Pancreas (tissue), 10 donors: ENCODE results near the gene KLHDC1. TPM values are rescaled to one million over a fixed set of nuclear protein-coding genes. Genes with fewer than 3 reads are reported as not detected.
"Not testable (repeated sequence)": the region's sequence is repeated elsewhere in the genome, so short reads cannot be mapped to it uniquely, and the experiment has no call there.

Experiments used
- ATAC-seq, 4 donors: fragments of 200-7000 bp; cut with Tn5 transposase; one replicate each; pipeline versions ENCODE4 v1.8.0 to v1.9.1; 2020; ENCODE audit warnings: mild to moderate bottlenecking in 4 of 4, moderate library complexity in 4 of 4
- DNase-seq, 6 donors: peaks; one replicate each; pipeline ENCODE4 v3.0.0-alpha.2; 2020
- FAIRE-seq: peaks from 2 replicates; lab custom pipeline; 2012; peaks lifted over from hg19 to GRCh38; lab: Jason Lieb, UNC
- H3K27ac ChIP-seq, 4 donors: fragments of 200-600 bp; sonication (generic); 1 replicate in 3 of 4; 2 replicates in 1 of 4; pipeline versions ENCODE4 v1.5.0 to v1.8.0; 2020
- H3K27me3 ChIP-seq, 4 donors: fragments of 200-600 bp; one replicate each; pipeline ENCODE4 v1.8.0; 2021
- H3K36me3 ChIP-seq, 3 donors: fragments of 200-600 bp; sonication (generic) in 1 of 3; one replicate each; pipeline versions ENCODE4 v1.5.0 to v1.8.0; 2020 to 2021
- H3K4me1 ChIP-seq, 3 donors: fragments of 200-600 bp; one replicate each; pipeline ENCODE4 v1.8.0; 2021
- H3K4me3 ChIP-seq, 4 donors: fragments of 200-600 bp; sonication (generic) in 2 of 4; one replicate each; pipeline versions ENCODE4 v1.5.0 to v1.8.0; 2020 to 2021
- H3K9me3 ChIP-seq, 4 donors: fragments of 200-600 bp; one replicate each; pipeline ENCODE4 v1.8.0; 2021
- CTCF ChIP-seq, 4 donors: fragments of 200-600 bp; sonication (generic) in 3 of 4; IDR thresholded peaks; one replicate each; pipeline versions ENCODE4 v1.5.0 to v1.8.0; 2021; ENCODE audit warnings: antibody characterized with exemption in 4 of 4
- WGBS, 2 donors: extraction: QIAGEN DNeasy Blood & Tissue Kit; methylation state at CpG; one replicate each; pipeline ENCODE4 v1.1.7; 2013; 5-methylcytosine and 5-hydroxymethylcytosine counted together
- intact Hi-C, 3 donors: fragments of 100-400 bp; cut with DNase I; formaldehyde crosslinking; loops; one replicate each; pipeline versions ENCODE4 v1.11.1 to v1.14.2; 2022
- polyA plus RNA-seq, 2 donors: library from polyadenylated mRNA; stranded (reverse); fragments of 200-250 nt; gene quantifications; one replicate each; pipeline ENCODE4 v1.2.3, GENCODE V29; 2013
- total RNA-seq, 6 donors: library from RNA; stranded (reverse); fragmentation: NEBNext Ultra II Directional in 4 of 6; extraction: Animal tissue kit (Norgen Biotek cat#: 25700) in 4 of 6; gene quantifications; one replicate each; pipeline versions ENCODE4 v1.2.1 to v1.2.4, GENCODE V29; 2021 to 2023
- donor health status: healthy with polysubstance abuse.
- donor health status: DM: no; HTN: no; CAD: no; lungs with moderate emphysema.
- donor health status: DM: no; HTN: no; CAD: no.
- donor health status: control.
- donor health status: control.
- donor health status: Bipolar disorder and iron deficiency.
- donor health status: DM: yes; HTN: yes; CAD: no.
- donor health status: DM: no; HTN: no; CAD: no.
- donor health status: DM: no; HTN: no; CAD: no.
- donor health status: DM: yes; HTN: yes; CAD: no.

Gene KLHDC1
- total and polyA plus RNA-seq, 8 donors = 1.2 to 4.8 (median 3.8) TPM

GRCh38 chr14:49769171-49769570, 76.3 kb downstream of the KLHDC1 start:
- H3K4me1 ChIP-seq = peaks cover 6 to 24% (median 21%) of the 10 kb centered on the region in 3 donors
- FAIRE-seq (no peak), DNase-seq (no peak), ATAC-seq (no peak)
- WGBS, 2 donors = 5 to 6% methylated on average over 6 of the region's 6 CpGs
- peak overlapping the region; percentile 59 to 99 (median 82) for H3K4me3 ChIP-seq
- H3K27ac ChIP-seq = peak overlapping the region; percentile 84 to 97 (median 96)
- peaks cover 0 to 13% (median 0%) of the 10 kb centered on the region in 3 donors for H3K36me3 ChIP-seq
- no peaks in the 10 kb centered on the region for H3K9me3 ChIP-seq
- TF ChIP-seq CTCF (IDR thresholded peaks at IDR 0.05) = no peak
- H3K27me3 ChIP-seq = no peaks in the 10 kb centered on the region
- intact Hi-C loops = loop anchor here in 1 of 3 donors (5.0 kb wide), 1 partner anchor 137 kb away; no protein-coding TSS in a partner anchor

- peak in 2 of 4 donors; percentile 1 to 3 for ATAC-seq
These were observed 76.8 kb downstream of the KLHDC1 start for GRCh38 chr14:49769581-49770211.

DNA sequence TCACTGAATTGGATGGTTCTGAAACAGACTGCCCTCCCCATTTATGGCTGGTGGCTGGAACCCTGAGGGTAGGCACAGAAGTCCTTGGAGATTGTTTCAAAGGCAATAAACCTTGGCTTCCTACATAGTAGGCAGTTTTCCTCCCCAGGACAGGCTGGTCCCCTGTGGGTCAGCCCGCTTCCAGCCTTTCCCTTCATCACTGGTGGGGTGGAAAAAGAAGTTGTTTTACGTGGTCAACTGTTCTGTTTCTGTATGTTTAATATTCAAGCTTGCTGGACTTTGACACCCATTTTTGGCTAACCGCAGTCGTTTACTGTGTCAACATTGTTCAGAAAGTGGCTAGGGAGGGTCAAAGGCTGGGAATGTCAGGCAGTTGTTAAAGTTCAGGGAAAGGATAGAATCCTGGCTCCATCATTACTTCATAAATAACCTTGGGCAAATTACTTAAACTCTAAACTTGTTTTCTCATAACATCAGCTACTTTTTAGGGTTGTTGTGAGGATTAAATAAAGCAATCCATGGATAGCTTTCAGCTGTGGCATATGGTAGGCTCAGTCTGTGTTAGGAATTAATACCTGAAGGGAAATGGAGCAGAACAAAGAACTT, 77.4 kb downstream of the KLHDC1 start:
- ATAC-seq (peak; percentile 32 to 68 (median 60)), FAIRE-seq (no peak), DNase-seq (peak in 3 of 6 donors; percentile 62 to 80 (median 65))
- Histone ChIP-seq H3K27me3 (no peaks in the 10 kb centered on the region), H3K4me1 (peaks cover 6 to 24% (median 22%) of the 10 kb centered on the region in 3 donors), H3K27ac (peak overlapping the region; percentile 84 to 97 (median 96)), H3K9me3 (no peaks in the 10 kb centered on the region), H3K36me3 (peaks cover 0 to 23% (median 7%) of the 10 kb centered on the region in 3 donors), H3K4me3 (peak overlapping the region; percentile 59 to 99 (median 82))
- no peak for TF ChIP-seq CTCF (IDR thresholded peaks at IDR 0.05)
- 4 to 11% methylated on average over 4 of the region's 4 CpGs for WGBS, 2 donors
- intact Hi-C loops = no loop called here

More at GRCh38 chr14:49769581-49770211, 76.8 kb downstream of the KLHDC1 start:
- intact Hi-C loops = loop anchor here in 1 of 3 donors (5.0 kb wide), 1 partner anchor 137 kb away; no protein-coding TSS in a partner anchor
- Histone ChIP-seq H3K36me3 (peaks cover 0 to 17% (median 4%) of the 10 kb centered on the region in 3 donors), H3K27ac (peak overlapping the region; percentile 84 to 97 (median 96)), H3K27me3 (no peaks in the 10 kb centered on the region), H3K4me1 (peaks cover 6 to 24% (median 22%) of the 10 kb centered on the region in 3 donors), H3K4me3 (peak overlapping the region; percentile 59 to 99 (median 82)), H3K9me3 (no peaks in the 10 kb centered on the region)
- WGBS, 2 donors = 17 to 18% methylated on average over 15 of the region's 15 CpGs
- FAIRE-seq (no peak), DNase-seq (peak in 1 of 6 donors; percentile 16)
- no peak for TF ChIP-seq CTCF (IDR thresholded peaks at IDR 0.05)

- H3K9me3 ChIP-seq, H3K4me3 ChIP-seq, intact Hi-C loops, DNase-seq, FAIRE-seq, ATAC-seq, H3K27me3 ChIP-seq: not testable (repeated sequence)
- H3K4me1 ChIP-seq = peaks cover 6 to 22% (median 21%) of the 10 kb centered on the region in 3 donors
- 70 to 88% methylated on average over 10 of the region's 10 CpGs for WGBS, 2 donors
- H3K36me3 ChIP-seq = peaks cover 0 to 34% (median 16%) of the 10 kb centered on the region in 3 donors
- peak overlapping the region in 2 of 4 donors; percentile 97 for H3K27ac ChIP-seq
These were observed 78.8 kb downstream of the KLHDC1 start for GRCh38 chr14:49771691-49772090.

GRCh38 chr14:49774106-49774505, 81.2 kb downstream of the KLHDC1 start:
- no peak for DNase-seq
- no peak for ATAC-seq
- intact Hi-C loops = no loop called here
- 94 to 100% methylated on average over 1 of the region's 1 CpG for WGBS, 2 donors
- H3K4me1 ChIP-seq = peaks cover 6 to 22% (median 16%) of the 10 kb centered on the region in 3 donors
- no peaks in the 10 kb centered on the region for H3K27me3 ChIP-seq
- H3K4me3 ChIP-seq = no peak overlapping the region
- no peak for TF ChIP-seq CTCF (IDR thresholded peaks at IDR 0.05)
- peaks cover 0 to 58% (median 23%) of the 10 kb centered on the region in 3 donors for H3K36me3 ChIP-seq
- H3K9me3 ChIP-seq = no peaks in the 10 kb centered on the region
- no peak overlapping the region for H3K27ac ChIP-seq
- FAIRE-seq = no peak
